KMS-11 (cell line): ENCODE measurements around the gene F2RL1.

ENCODE experiments used
- H2AFZ ChIP-seq: fragments of 200-600 bp; sonication (generic); 2 replicates; pipeline ENCODE4 v1.6.1; 2016; ENCODE audit warnings: antibody characterized with exemption, mixed run types, low read depth
- H3K27ac ChIP-seq: fragments of 200-600 bp; sonication (generic); 2 replicates; pipeline ENCODE4 v1.6.1; 2016; ENCODE audit warnings: mild to moderate bottlenecking, mixed run types
- H3K27me3 ChIP-seq: fragments of 200-600 bp; sonication (generic); 2 replicates; pipeline ENCODE4 v1.6.1; 2017; ENCODE audit warnings: mild to moderate bottlenecking, low read depth, mixed run types, moderate library complexity; ENCODE audit not compliant: insufficient read depth
- H3K36me3 ChIP-seq: fragments of 200-600 bp; sonication (generic); 2 replicates; pipeline ENCODE4 v1.6.1; 2017; ENCODE audit warnings: mild to moderate bottlenecking, mixed run types; ENCODE audit not compliant: insufficient read depth
- H3K4me1 ChIP-seq: fragments of 200-600 bp; sonication (generic); 2 replicates; pipeline ENCODE4 v1.6.1; 2016; ENCODE audit warnings: mild to moderate bottlenecking, low read depth, mixed run types; ENCODE audit not compliant: poor library complexity, severe bottlenecking
- H3K4me2 ChIP-seq: fragments of 200-600 bp; sonication (generic); 2 replicates; pipeline ENCODE4 v1.7.0; 2016; ENCODE audit warnings: mild to moderate bottlenecking, mixed run types
- H3K4me3 ChIP-seq: fragments of 200-600 bp; sonication (generic); IDR thresholded peaks from 2 replicates; pipeline ENCODE4 v1.6.1; 2017; ENCODE audit warnings: low read depth, low read length, mixed read lengths; ENCODE audit not compliant: insufficient read depth
- H3K79me2 ChIP-seq: fragments of 200-600 bp; sonication (generic); 2 replicates; pipeline ENCODE4 v1.6.1; 2016; ENCODE audit warnings: low read depth, mixed run types; ENCODE audit not compliant: insufficient read depth
- H3K9ac ChIP-seq: fragments of 200-600 bp; sonication (generic); 2 replicates; pipeline ENCODE4 v1.6.1; 2016; ENCODE audit warnings: mild to moderate bottlenecking, mixed run types
- H4K20me1 ChIP-seq: fragments of 200-600 bp; sonication (generic); 2 replicates; pipeline ENCODE4 v1.6.1; 2016; ENCODE audit warnings: mild to moderate bottlenecking, mixed run types; ENCODE audit not compliant: insufficient read depth
- CTCF ChIP-seq: fragments of 200-600 bp; sonication (generic); conservative IDR thresholded peaks from 2 replicates; pipeline ENCODE4 v1.6.1; 2017; ENCODE audit warnings: low read depth, mild to moderate bottlenecking, antibody characterized with exemption, low read length, moderate library complexity, mixed read lengths

The F2RL1 gene

GRCh38 chr5:76801803-76802195 is 17.0 kb upstream of the F2RL1 start:
- no peaks in the 10 kb centered on the region for H4K20me1 ChIP-seq
- no peak overlapping the region for H3K4me2 ChIP-seq
- H3K4me3 ChIP-seq: no peak overlapping the region
- H3K4me1 ChIP-seq: no peaks in the 10 kb centered on the region
- no peak overlapping the region for H3K9ac ChIP-seq
- no peak overlapping the region for H3K27ac ChIP-seq
- no peak for TF ChIP-seq CTCF
- no peak overlapping the region for H2AFZ ChIP-seq
- no peaks in the 10 kb centered on the region for H3K36me3 ChIP-seq
- H3K27me3 ChIP-seq: no peaks in the 10 kb centered on the region
- no peaks in the 10 kb centered on the region for H3K79me2 ChIP-seq

- Histone ChIP-seq H2AFZ (no peak overlapping the region), H3K9ac (no peak overlapping the region), H3K79me2 (no peaks in the 10 kb centered on the region), H3K4me2 (no peak overlapping the region), H3K4me1 (no peaks in the 10 kb centered on the region), H3K27ac (no peak overlapping the region), H3K36me3 (no peaks in the 10 kb centered on the region), H4K20me1 (no peaks in the 10 kb centered on the region), H3K27me3 (no peaks in the 10 kb centered on the region), H3K4me3 (no peak overlapping the region)
- no peak for TF ChIP-seq CTCF
These were observed 14.6 kb upstream of the F2RL1 start for GRCh38 chr5:76804266-76804665.

GRCh38 chr5:76805821-76806505 is 12.9 kb upstream of the F2RL1 start:
- no peaks in the 10 kb centered on the region for H3K79me2 ChIP-seq
- no peaks in the 10 kb centered on the region for H3K36me3 ChIP-seq
- no peak for TF ChIP-seq CTCF
- H3K27me3 ChIP-seq: no peaks in the 10 kb centered on the region
- no peaks in the 10 kb centered on the region for H4K20me1 ChIP-seq
- no peak overlapping the region for H3K4me3 ChIP-seq
- H2AFZ ChIP-seq: no peak overlapping the region
- H3K4me2 ChIP-seq: no peak overlapping the region
- H3K27ac ChIP-seq: no peak overlapping the region
- no peaks in the 10 kb centered on the region for H3K4me1 ChIP-seq
- H3K9ac ChIP-seq: no peak overlapping the region

- H3K4me1 ChIP-seq: no peaks in the 10 kb centered on the region
These were observed 11.5 kb upstream of the F2RL1 start for GRCh38 chr5:76807296-76807695.

More at GRCh38 chr5:76807296-76807695, 11.5 kb upstream of the F2RL1 start:
- H3K9ac ChIP-seq: no peak overlapping the region
- TF ChIP-seq CTCF: no peak
- H4K20me1 ChIP-seq: no peaks in the 10 kb centered on the region
- no peaks in the 10 kb centered on the region for H3K27me3 ChIP-seq
- no peaks in the 10 kb centered on the region for H3K36me3 ChIP-seq
- H3K4me2 ChIP-seq: no peak overlapping the region
- no peak overlapping the region for H2AFZ ChIP-seq
- H3K79me2 ChIP-seq: no peaks in the 10 kb centered on the region
- H3K27ac ChIP-seq: no peak overlapping the region
- no peak overlapping the region for H3K4me3 ChIP-seq
